ENCODE data around the gene C1orf87.

- no peak for TF ChIP-seq SP1 (IDR thresholded peaks at IDR 0.05)
- no peak for TF ChIP-seq MAX (IDR thresholded peaks at IDR 0.05)
- no peak for TF ChIP-seq CTCF (IDR thresholded peaks at IDR 0.05; ENCODE audit: low read depth, low read length, missing input control)
- TF ChIP-seq TAF1 (conservative IDR thresholded peaks at IDR 0.05): no peak
- TF ChIP-seq HNF4G (IDR thresholded peaks at IDR 0.05): no peak
- no peak for TF ChIP-seq RAD21 (IDR thresholded peaks at IDR 0.05)
- TF ChIP-seq GABPA (IDR thresholded peaks at IDR 0.05 in 1 of 2, conservative IDR thresholded peaks at IDR 0.05 in 1 of 2): no peak
- no peak for TF ChIP-seq ZBTB33 (IDR thresholded peaks at IDR 0.05)
These were observed 24.4 kb downstream of the C1orf87 start for GRCh38 chr1:60049188-60049587.
